ENCODE results near the gene SLC6A6.

- TF ChIP-seq CTCF (optimal IDR thresholded peaks at IDR 0.05 in 1 of 3, IDR thresholded peaks at IDR 0.05 in 1 of 3, conservative IDR thresholded peaks at IDR 0.05 in 1 of 3; ENCODE audit: extremely low read depth in 1 of 3, insufficient read depth in 2 of 3, low read length in 3 of 3), result no peak
- TF ChIP-seq EZH2 (IDR thresholded peaks at IDR 0.05; ENCODE audit: low read length), result no peak
Measured at GRCh38 chr3:14490255-14490654, 87.8 kb downstream of the SLC6A6 start.
